AG04450 (cell line): ENCODE data around the gene HECW1. TPM values are rescaled to one million over a fixed set of nuclear protein-coding genes. Genes with fewer than 3 reads are reported as not detected.
A peak's percentile ranks its signal among the peaks of the same experiment; 100 is the strongest.

Experiments used
- CTCF ChIA-PET: fragments of 300-600, 350-600 bp; formaldehyde crosslinking; extraction: SDS; loops from one replicate; lab custom pipeline; 2022; ENCODE audit warnings: antibody characterized with exemption, inconsistent platforms; lab: Charles Lee
- POLR2A ChIA-PET: fragments of 350-600 bp; formaldehyde crosslinking; extraction: SDS; loops from one replicate; lab custom pipeline; 2021; ENCODE audit warnings: antibody characterized with exemption, inconsistent platforms; lab: Yijun Ruan, JAX
- DNase-seq: peaks from one replicate; pipeline ENCODE4 v3.0.0-alpha.2; 2011; ENCODE audit warnings: low read depth, low spot score
- H3K27ac ChIP-seq: one replicate; pipeline ENCODE4 v1.5.1; 2012; ENCODE audit warnings: low read depth, low read length, control low read depth
- H3K27me3 ChIP-seq: one replicate; pipeline ENCODE4 v1.6.0; 2012; ENCODE audit warnings: low read length; ENCODE audit not compliant: control insufficient read depth, insufficient read depth
- H3K4me3 ChIP-seq: 2 replicates; pipeline ENCODE4 v1.5.1; 2011; ENCODE audit warnings: mild to moderate bottlenecking, low read depth, low read length, control low read depth
- H3K9me3 ChIP-seq: 2 replicates; pipeline ENCODE4 v1.5.1; 2012; ENCODE audit warnings: low read length; ENCODE audit not compliant: control insufficient read depth, insufficient read depth
- polyA plus RNA-seq: library from polyadenylated mRNA; depleted of rRNA; stranded (reverse); fragments of >200 nt; gene quantifications from 2 replicates; pipeline ENCODE4 v1.2.3, GENCODE V29; 2011
- TF ChIP-seq, protein P1 (sequence below): IDR thresholded peaks from 2 replicates; pipeline ENCODE4 v1.5.1; 2011; ENCODE audit warnings: low read depth, low read length, control low read depth, inconsistent platforms

HECW1 gene
- polyA plus RNA-seq, 1 experiment, result 2.6 TPM

DNA sequence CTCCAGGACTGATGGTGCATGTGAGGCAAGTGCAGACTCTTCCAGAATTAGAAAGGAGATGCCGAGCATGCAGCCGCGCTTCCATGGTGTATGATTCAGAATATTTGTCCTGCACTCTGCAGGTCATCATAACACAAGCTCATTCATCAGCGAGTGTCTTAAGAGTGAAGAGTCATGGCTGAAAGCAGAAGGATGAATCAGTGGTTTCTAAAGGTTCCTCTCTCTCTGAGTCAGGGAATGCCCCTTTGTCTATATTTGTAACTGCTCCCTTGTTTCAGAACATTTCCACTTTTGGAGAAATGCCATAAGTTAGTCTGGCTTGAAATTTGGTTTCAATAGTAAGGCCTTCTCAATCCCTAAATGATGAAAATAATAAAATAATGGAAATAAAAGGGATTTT, 52.3 kb downstream of the HECW1 start:
- Histone ChIP-seq H3K9me3 (no peaks in the 10 kb centered on the region; the same call in 1 of the 2 replicates), H3K27ac (no peak overlapping the region), H3K4me3 (no peak overlapping the region), H3K27me3 (peaks cover 2% of the 10 kb centered on the region)
- TF ChIP-seq, protein P1, sequence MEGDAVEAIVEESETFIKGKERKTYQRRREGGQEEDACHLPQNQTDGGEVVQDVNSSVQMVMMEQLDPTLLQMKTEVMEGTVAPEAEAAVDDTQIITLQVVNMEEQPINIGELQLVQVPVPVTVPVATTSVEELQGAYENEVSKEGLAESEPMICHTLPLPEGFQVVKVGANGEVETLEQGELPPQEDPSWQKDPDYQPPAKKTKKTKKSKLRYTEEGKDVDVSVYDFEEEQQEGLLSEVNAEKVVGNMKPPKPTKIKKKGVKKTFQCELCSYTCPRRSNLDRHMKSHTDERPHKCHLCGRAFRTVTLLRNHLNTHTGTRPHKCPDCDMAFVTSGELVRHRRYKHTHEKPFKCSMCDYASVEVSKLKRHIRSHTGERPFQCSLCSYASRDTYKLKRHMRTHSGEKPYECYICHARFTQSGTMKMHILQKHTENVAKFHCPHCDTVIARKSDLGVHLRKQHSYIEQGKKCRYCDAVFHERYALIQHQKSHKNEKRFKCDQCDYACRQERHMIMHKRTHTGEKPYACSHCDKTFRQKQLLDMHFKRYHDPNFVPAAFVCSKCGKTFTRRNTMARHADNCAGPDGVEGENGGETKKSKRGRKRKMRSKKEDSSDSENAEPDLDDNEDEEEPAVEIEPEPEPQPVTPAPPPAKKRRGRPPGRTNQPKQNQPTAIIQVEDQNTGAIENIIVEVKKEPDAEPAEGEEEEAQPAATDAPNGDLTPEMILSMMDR, result no peak
- ChIA-PET CTCF (interaction anchor here (1.3 kb wide), 1 partner anchor 96 kb away, joined by 5 read pairs; no protein-coding TSS in a partner anchor), POLR2A (interaction anchor here (0.8 kb wide), 1 partner anchor 39 kb away, joined by 3 read pairs; no protein-coding TSS in a partner anchor)
- peak; percentile 87 for DNase-seq

- CTCF ChIA-PET, result interaction anchor here (0.8 to 1.3 kb wide), 3 partner anchors 10 to 225 kb away, joined by 3 to 5 read pairs (median 3); no protein-coding TSS in a partner anchor
Measured at GRCh38 chr7:43166686-43167085, 54.2 kb downstream of the HECW1 start.

DNA sequence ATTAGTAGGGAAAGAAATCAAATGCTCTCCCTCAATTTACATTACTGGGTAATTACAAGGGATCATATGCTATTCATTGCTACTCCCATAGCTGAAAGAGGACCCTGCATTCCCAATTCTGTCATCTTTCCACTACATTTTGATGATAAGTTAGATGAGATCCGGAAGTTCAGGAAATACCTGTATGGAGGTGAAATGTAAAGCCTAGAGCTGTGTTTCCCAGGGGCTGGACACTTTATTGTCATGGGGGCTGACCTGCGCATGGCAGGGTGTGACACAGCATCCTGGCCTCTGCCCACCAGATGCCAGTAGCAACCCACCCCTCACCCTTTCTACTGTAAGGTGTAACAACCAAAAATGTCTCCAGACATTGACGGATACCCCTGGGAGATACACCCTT, 56.6 kb downstream of the HECW1 start:
- POLR2A ChIA-PET, result no interaction called here
- no peak overlapping the region for H3K4me3 ChIP-seq
- no peaks in the 10 kb centered on the region for H3K27me3 ChIP-seq
- no peak overlapping the region for H3K27ac ChIP-seq
- no peaks in the 10 kb centered on the region; the same call in 1 of the 2 replicates for H3K9me3 ChIP-seq
- no peak for DNase-seq
- CTCF ChIA-PET, result no interaction called here
- TF ChIP-seq, protein P1, result no peak

More at GRCh38 chr7:43166686-43167085, 54.2 kb downstream of the HECW1 start:
- Histone ChIP-seq H3K9me3 (no peaks in the 10 kb centered on the region; the same call in 1 of the 2 replicates), H3K27me3 (peaks cover 2% of the 10 kb centered on the region), H3K27ac (no peak overlapping the region), H3K4me3 (no peak overlapping the region)
- TF ChIP-seq, protein P1, result no peak
- POLR2A ChIA-PET, result no interaction called here
- no peak for DNase-seq

GRCh38 chr7:43170571-43170970, 58.1 kb downstream of the HECW1 start:
- Histone ChIP-seq H3K27me3 (peaks cover 3% of the 10 kb centered on the region), H3K27ac (no peak overlapping the region), H3K9me3 (no peaks in the 10 kb centered on the region; the same call in 1 of the 2 replicates), H3K4me3 (no peak overlapping the region)
- CTCF ChIA-PET, result interaction anchor here (1.4 kb wide), 1 partner anchor 229 kb away, joined by 4 read pairs; no protein-coding TSS in a partner anchor
- TF ChIP-seq, protein P1, result no peak
- POLR2A ChIA-PET, result no interaction called here
- DNase-seq, result no peak

GRCh38 chr7:43175570-43176200, 63.2 kb downstream of the HECW1 start:
- TF ChIP-seq, protein P1, result no peak
- DNase-seq, result no peak
- H3K4me3 ChIP-seq, result no peak overlapping the region
- H3K9me3 ChIP-seq, result no peaks in the 10 kb centered on the region
- no peak overlapping the region for H3K27ac ChIP-seq
- H3K27me3 ChIP-seq, result peaks cover 3% of the 10 kb centered on the region
- ChIA-PET POLR2A (no interaction called here), CTCF (no interaction called here)
